M059J (cell line): ENCODE results near the gene ASS1. TPM values are rescaled to one million over a fixed set of nuclear protein-coding genes. Genes with fewer than 3 reads are reported as not detected.

Source experiments
- DNase-seq: peaks from one replicate; pipeline ENCODE4 v3.0.0-alpha.2; 2012; ENCODE audit warnings: low read depth
- total RNA-seq: library from RNA; depleted of rRNA; stranded (reverse); fragments of >200 nt; shearing (Covaris generic); gene quantifications from 2 replicates; pipeline ENCODE4 v1.2.3, GENCODE V29; 2014; rRNA removed

ASS1 gene
- total RNA-seq, 1 experiment from 2014 or later, result 0.74 TPM

DNA sequence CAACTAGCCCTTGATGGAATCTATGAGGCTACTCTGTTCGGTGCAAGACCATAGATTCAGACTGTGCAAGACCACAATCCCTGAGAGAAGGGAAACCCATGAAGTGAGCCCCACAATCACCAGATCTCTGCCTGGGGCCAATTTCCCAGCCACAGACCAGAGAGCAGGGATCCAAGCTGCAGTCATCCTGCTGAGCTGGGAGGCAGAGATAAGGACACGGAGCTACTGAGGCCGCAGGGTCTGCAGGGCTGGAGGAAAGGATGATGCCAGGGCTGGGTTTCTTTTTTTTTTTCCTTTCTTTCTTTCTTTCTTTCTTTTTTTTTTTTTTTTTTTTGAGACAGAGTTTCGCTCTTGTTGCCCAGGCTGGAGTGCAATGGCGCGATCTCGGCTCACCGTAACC, 86.9 kb downstream of the ASS1 start:
- DNase-seq, result no peak

DNA sequence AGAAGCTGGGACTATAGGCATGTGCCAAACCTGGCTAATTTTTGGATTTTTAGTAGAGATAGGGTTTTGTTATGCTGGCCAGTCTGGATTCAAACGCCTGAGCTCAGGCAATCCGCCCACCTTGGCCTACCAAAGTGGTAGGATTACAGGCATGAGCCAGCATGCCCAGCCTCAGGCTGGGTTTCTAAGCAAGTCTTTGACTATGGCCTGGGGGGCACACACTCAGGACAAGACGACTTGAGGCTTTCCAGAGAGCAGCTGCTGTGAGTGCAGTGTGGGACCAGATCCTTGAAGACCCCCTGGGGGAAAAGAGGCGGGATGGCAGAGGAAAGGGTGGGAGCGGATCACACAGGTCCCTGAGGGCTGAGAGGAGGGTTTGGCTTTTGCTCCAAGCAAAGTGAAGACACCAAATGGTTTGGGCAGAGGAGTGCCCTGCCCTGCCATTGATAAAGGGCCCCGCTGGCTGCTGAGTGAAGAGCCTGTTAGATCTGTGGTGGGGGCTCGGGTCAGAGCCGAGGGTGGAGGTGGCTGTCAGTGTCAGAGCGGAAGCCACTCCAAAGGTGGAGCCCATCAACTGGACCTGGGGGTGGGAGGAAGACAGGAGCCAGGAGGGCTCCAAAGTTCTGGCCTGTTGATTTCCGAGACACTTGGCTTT, 87.8 kb downstream of the ASS1 start:
- DNase-seq, result no peak

DNA sequence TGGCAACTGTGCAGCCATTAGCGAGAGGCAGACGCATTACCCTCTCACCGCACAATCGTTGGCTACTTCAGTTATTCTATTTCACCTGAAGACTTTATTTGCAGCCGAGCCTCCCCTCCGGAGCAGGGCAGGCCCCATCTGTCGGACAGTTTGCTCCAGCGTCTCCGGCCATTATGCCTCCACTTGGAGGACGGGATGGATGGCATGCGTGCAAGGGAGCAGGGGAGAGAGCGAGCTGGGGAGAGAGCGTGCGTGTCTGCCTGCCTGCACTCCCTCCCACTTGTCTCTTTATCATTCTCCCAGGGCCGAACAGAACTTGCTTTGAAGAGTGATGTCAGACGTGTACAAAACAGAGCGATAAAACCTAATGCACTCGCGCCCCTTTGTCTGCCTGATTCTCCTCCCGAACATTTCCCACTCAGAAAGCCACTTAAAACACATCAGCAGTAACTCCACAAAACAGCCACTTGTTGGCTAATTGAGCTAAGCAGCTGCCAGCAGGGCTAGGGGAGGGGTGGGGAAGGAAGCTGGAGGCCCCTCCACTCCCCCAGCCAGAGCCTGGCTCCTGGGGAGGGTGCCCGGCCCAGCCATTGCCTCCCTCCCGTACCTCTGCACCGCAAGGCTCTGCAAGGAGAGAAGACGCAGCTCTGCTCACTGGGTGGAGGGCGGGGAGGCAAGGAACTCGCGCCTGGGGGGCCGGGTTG, 91.2 kb downstream of the ASS1 start:
- peak; percentile 57 for DNase-seq

DNA sequence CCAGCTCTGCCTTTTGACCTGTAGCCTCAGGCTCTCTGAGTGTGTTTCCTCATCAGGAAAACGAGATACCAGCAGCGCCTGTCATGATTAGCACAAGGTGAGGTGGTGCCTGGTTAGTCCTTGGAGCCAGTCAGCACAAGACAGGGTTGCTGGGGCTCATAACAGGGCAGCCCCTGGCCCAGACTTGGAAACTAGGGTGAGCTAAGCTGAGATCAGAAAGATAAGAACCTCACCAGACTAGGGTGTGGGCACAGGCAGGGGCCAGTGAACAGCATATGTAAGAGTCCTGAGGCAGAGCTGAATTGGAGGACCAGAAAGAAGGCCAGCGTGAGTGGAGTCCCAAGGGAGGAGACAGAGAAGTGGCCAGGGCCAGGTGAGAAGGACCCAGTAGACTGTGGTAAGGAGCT, 91.9 kb downstream of the ASS1 start:
- no peak for DNase-seq

DNA sequence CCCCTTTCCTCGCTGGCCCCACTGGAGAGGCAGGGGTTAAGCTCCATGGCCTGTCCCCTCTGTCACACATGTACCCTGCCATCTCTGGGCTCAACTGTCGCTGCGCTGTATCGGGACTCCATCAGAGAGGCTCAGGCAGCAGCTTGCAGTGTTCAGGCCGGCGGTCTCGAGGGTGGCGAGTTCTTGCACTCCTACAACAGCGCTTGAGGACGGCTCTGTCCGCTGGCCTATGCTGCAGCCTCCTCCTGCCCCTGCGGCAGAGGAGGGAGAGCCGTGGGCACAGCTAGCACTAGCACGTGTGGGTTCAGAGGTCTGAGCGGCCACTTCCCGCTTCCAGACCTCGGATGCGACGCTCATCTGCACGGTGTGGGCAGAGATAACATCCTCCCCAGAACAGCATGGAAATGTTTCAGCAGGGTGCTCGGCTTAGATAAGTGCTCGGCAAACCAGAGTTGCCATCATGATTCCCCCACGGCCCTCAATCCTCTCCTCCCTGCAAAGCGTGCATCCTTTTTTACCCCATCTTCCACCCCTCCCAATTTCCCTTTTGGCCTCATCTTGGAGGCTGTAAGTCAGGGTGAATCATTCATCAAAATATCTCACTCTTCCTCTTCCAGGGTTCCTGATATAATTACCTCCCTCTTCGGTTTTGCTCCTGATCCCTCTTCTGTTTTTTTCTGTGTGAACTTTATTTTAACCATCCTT, 92.7 kb downstream of the ASS1 start:
- DNase-seq, result peak; percentile 42

DNA sequence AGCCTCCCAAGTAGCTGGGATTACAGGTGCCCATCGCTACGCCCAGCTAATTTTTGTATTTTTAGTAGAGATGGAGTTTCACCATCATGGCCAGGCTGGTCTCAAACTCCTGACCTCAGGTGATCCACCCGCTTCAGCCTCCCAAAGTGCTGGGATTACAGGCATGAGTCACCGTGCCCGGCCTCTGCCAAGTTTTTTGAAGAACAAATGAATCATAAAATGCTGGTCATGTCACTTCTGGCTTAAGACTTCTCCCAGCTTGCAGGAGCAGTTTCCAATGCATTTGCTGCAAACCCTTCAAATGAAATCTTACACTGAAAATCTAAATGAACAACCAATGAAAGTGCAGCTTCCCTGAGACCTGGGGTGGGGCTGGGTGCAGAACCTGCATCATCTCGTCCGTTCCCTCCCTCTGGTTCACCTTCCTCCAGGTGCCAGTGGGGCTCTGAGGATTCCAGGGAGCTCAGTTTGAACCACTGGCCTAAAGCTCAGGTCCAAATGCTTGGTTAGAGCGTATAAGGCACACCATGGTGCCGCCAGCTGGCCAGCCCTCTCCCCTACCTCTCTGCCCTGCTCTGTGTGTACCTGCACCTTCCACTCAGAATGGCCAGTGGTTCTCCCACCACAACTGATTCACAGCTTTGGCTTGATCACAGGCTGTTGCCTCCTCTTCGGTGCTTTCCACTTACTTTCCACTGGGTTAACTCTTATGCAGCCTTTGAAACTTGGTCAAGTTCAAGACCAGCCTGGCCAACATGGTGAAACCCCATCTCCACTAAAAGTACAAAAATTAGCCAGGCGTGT, 94.9 kb downstream of the ASS1 start:
- DNase-seq, result peak; percentile 88

DNA sequence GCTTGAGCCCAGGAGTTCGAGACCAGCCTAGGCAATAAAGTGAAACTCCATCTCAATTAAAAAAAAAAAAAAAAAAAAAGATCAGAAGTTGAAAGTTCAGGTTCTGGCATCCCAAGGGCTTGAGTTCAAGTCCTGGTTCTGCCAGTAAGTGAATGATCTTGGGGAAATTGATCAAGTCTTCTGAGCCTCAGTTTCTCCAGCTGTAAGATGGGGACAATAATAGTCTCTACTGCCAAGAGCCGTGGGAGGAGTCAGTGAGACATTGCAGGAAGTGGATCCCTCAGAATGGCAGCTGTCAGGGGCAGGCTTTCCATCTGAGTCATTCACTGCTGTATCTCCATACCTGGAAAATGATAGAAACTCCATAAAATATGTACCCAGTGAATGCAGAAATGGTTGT, 96.8 kb downstream of the ASS1 start:
- peak; percentile 48 for DNase-seq

DNA sequence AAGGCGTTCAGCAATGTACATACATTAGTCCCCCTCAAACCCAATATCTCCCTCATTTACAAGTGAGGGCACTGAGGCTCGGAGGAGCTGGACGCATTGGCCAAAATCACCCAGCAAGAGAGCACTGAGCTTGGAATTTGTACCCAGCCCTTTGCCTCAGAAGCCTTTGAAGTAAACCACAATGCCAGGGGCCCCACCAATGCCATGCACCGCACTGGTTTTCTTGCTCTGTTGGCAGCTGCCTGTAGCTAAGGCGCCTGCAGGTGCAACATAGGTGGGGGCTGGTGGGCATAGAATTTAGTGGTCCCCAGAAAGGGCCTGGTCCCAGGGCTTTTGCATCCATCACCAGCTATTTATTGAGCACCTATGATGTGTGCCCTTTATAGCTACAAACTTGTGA, 97.3 kb downstream of the ASS1 start:
- DNase-seq, result no peak

DNA sequence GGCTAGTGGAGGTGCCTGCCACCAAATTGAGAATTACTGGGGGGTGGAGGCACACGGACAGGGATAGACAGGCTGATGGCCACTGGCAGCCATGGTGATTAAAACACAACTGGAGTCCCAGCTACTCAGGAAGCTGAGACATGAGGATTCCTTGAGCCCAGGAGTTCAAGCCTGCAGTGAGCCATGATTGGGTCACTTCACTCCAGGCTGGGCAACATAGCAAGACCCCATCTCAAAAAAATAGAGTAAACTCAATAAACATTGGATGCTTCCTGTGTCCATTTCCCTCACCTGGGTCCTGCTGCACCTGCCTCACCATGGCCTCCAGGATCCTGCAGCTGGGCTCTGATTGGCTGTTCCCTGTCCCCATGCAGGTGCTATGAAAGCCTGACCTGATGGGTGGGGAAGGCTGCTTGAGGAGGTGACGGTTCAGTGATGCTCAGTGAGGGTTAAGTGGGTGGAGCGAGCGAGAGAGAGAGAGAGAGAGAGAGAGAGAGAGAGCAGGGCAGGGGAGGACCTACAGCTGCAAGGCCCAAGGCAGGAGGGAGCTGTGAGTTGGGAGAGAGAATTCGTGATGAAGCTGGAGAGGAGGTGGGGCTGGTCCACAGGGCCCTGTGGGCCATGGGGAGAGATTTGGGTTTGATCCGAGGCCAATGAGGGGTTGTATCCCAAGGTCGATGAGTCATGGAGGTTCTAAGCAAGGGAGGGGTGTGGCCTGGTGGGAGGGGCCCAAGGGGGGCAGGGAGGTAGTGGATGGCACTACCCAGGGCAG, 97.9 kb downstream of the ASS1 start:
- DNase-seq, result peak; percentile 64

DNA sequence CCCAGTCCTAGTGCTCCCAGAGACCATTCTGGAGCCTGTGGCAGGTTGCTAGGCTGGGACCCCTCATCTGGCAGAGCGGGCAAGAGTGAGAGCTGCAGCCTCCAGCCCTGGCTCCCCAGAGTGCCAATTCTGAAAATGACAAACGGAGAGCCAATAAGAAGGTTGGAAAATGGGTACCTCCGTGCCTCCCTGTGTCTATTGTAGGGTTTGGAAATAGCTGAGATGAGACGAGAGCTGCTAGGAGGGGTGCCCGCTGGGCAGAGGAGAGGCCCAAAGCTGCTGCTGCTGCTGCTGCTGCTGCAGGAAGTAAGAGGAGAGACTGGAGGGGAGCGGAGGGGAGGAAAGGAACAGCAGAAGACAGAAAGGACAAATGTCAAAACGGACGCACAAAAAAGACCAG, 98.6 kb downstream of the ASS1 start:
- DNase-seq, result no peak

DNA sequence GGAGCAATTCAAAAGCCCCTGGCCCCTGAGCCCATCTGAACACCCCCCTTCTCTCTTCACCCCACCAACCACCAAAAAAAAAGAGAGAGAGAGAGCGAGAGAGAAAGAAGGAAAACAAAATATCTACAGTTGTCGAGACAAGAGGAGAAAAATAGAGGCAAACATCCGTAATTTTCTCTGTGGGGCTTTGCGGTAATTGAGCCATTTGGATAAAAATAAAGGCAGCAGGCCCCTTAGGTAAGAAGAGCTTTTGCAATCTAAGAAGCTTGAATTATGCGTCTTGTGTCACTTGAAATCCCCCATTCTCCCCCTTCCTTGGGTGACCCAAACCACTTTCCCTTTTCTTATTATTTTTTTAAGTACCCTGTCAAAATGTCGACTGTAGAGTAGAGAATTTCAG, 99.1 kb downstream of the ASS1 start:
- no peak for DNase-seq

DNA sequence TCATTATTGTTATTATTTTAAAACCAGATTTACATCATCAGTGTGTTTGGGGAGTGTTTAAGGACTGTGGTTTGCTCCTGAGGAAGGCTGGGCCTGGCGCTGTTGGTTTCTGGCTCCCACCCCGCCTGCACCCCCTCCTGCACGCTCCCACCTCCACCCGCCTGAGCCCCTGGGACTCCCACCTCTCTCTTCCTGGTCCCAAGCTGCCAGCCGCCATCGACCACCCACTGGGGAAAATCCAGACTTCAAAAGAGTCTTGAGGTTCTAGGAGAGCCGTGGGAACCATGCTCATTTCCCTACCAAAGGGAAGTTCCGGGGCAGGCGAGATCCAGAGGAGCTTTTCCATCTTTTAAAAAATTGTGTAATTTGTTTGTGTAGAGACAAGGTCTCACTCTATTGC, 99.6 kb downstream of the ASS1 start:
- DNase-seq, result no peak

DNA sequence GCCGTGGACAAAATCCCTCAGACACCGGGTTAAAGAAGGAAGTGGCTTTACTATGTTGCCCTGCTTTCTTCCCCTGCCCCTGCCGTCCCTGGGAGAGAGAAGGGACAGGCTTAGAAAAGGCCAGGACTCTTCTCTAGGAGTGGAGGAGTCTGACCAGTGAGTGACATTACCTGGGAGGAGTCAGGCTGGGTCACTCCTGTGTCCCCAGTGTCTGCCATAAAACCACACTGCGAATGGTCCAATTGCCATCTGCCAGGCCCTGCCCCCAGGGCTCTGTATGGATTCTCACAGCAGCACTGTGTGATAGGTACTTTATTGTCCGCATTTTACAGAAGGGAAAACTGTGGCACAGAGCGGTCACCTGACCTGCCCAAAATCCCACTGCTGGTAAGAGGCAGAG, 103.3 kb downstream of the ASS1 start:
- no peak for DNase-seq

DNA sequence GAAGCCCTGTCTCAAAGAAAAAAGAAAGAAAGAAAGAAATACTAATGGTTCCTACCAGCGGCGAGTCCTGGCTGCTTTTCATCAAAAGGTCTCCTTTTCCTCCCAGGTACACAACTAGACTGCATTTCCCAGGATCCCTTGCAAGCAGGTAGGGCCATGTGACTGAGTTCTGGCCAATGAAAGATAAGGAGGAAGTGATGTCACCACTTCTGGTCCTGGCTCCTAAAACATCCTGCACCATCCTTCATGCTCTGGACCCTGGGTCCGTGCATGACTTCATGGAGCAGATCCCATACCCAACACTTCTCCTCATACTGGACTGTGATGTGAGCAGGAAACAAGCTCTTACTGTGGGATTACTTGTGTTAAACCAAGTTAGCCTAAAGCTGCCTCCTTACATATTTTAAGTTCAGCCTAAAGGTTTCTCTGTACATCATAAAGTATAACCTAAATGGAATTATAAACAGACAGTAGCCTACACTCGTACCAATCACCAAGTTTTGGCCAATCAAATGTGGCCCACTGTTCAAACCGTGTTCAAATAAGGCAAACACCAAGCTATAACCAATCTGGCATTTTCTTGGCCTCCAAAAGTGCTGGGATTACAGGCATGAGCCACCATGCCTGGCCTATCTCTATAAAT, 104.5 kb downstream of the ASS1 start:
- peak; percentile 41 for DNase-seq

Other genes starting within 250 kb of the ASS1 start
- gene HMCN2, start 179.2 kb upstream of the ASS1 start, total RNA-seq, result 0.66 TPM in 1 of 2 replicates, not detected in the other
- gene FUBP3, start 134.6 kb downstream of the ASS1 start, total RNA-seq, result 32.5 and 49.2 TPM in 2 replicates
- not detected in 2 replicates for gene PRDM12, start 219.6 kb downstream of the ASS1 start, total RNA-seq
- gene EXOSC2, start 248.8 kb downstream of the ASS1 start, total RNA-seq, result 27.4 and 44.1 TPM in 2 replicates